Measurements from ENCODE around the gene SH3PXD2A. TPM values are rescaled to one million over a fixed set of nuclear protein-coding genes. Genes with fewer than 3 reads are reported as not detected.

The SH3PXD2A gene
- total and polyA plus RNA-seq, 2 experiments from 2014 or later = 1.8 to 5.0 TPM

DNA sequence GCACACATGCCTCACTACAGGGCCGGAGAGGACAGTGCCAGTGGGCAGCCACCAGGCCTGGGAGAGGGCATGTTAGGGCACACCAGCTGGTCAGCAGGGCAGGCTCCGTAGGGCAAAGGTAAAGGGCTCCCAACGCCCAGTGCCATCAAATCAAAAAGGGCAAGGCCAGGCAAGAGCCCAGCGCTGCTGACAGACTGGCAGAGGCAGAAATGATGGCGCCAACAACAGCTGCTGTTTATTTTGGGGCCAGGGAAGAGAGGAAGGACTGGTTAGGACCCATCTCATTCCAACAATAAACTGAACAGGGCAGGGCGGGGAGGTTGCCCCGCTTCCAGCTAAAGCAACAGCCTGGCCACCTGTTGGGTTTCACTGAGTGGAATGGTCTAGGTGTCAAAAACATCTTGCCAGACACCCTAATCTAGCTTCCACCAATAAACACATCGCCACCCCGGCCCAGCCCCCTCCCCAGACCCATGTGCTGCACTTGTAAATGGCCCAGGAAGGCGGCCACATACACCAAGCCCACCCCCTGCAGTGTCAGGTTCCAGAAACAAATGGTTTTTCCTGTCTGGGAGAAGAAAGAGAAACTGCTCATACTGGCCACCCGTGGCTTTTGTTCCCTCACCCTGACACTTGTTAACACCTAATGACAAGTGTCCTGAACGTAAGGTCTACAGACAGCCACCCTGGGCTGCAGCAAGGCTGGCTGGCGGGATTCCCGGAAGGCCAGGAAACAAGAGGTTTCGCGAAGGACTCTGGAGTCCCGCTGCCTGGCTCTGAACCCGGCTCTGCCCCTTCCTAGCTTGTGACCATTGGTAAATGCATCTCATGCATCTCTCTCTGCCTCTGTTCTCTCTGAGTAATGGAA, 15.3 kb downstream of the SH3PXD2A start (continued):
- TF ChIP-seq, protein P1, sequence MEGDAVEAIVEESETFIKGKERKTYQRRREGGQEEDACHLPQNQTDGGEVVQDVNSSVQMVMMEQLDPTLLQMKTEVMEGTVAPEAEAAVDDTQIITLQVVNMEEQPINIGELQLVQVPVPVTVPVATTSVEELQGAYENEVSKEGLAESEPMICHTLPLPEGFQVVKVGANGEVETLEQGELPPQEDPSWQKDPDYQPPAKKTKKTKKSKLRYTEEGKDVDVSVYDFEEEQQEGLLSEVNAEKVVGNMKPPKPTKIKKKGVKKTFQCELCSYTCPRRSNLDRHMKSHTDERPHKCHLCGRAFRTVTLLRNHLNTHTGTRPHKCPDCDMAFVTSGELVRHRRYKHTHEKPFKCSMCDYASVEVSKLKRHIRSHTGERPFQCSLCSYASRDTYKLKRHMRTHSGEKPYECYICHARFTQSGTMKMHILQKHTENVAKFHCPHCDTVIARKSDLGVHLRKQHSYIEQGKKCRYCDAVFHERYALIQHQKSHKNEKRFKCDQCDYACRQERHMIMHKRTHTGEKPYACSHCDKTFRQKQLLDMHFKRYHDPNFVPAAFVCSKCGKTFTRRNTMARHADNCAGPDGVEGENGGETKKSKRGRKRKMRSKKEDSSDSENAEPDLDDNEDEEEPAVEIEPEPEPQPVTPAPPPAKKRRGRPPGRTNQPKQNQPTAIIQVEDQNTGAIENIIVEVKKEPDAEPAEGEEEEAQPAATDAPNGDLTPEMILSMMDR (conservative IDR thresholded peaks at IDR 0.05; ENCODE audit: low read depth in 2 of 2) = no peak
- no peak for TF ChIP-seq POLR2AphosphoS5 (IDR thresholded peaks at IDR 0.05; ENCODE audit: low read depth)
- TF ChIP-seq NANOG (IDR thresholded peaks at IDR 0.05; ENCODE audit: borderline replicate concordance) = no peak
- no peak for TF ChIP-seq CREB1 (CRISPR knock-in tag; IDR thresholded peaks at IDR 0.05; ENCODE audit: low read depth)
- TF ChIP-seq EZH2phosphoT487 (IDR thresholded peaks at IDR 0.05; ENCODE audit: unreplicated experiment) = no peak
- no peak for TF ChIP-seq JUNB (IDR thresholded peaks at IDR 0.05; ENCODE audit: unreplicated experiment)
- no peak for TF ChIP-seq EZH2 (IDR thresholded peaks at IDR 0.05; ENCODE audit: low read depth, unreplicated experiment)
- TF ChIP-seq ZNF114 (CRISPR knock-in tag; IDR thresholded peaks at IDR 0.05) = no peak
- TF ChIP-seq, protein P2, sequence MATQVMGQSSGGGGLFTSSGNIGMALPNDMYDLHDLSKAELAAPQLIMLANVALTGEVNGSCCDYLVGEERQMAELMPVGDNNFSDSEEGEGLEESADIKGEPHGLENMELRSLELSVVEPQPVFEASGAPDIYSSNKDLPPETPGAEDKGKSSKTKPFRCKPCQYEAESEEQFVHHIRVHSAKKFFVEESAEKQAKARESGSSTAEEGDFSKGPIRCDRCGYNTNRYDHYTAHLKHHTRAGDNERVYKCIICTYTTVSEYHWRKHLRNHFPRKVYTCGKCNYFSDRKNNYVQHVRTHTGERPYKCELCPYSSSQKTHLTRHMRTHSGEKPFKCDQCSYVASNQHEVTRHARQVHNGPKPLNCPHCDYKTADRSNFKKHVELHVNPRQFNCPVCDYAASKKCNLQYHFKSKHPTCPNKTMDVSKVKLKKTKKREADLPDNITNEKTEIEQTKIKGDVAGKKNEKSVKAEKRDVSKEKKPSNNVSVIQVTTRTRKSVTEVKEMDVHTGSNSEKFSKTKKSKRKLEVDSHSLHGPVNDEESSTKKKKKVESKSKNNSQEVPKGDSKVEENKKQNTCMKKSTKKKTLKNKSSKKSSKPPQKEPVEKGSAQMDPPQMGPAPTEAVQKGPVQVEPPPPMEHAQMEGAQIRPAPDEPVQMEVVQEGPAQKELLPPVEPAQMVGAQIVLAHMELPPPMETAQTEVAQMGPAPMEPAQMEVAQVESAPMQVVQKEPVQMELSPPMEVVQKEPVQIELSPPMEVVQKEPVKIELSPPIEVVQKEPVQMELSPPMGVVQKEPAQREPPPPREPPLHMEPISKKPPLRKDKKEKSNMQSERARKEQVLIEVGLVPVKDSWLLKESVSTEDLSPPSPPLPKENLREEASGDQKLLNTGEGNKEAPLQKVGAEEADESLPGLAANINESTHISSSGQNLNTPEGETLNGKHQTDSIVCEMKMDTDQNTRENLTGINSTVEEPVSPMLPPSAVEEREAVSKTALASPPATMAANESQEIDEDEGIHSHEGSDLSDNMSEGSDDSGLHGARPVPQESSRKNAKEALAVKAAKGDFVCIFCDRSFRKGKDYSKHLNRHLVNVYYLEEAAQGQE (IDR thresholded peaks at IDR 0.05; ENCODE audit: unreplicated experiment) = no peak
- TF ChIP-seq ZNF331 (CRISPR knock-in tag; IDR thresholded peaks at IDR 0.05; ENCODE audit: low read depth) = no peak
- TF ChIP-seq STAT1 (IDR thresholded peaks at IDR 0.05; ENCODE audit: unreplicated experiment) = no peak

DNA sequence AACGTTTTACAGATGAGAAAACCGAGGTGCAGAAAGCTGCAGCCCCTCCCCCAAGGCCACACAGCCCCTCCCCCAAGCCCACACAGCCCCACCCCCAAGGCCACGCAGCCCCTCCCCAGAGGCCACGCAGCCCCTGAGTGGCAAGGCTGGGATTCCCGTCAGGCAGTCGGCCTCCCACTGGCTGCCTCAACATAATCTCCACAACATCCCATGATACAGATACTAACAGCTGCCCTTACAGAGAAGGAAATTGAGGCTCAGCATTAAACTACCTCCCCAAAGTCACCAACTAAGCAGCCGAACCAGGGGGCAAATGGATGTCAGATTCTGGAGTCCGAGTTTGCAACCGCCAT, 15.9 kb downstream of the SH3PXD2A start:
- ATAC-seq (no peak), DNase-seq (ENCODE audit: low spot score) (no peak)
- H3K36me3 Mint-ChIP-seq (ENCODE audit: low read depth) = no peaks in the 10 kb centered on the region
- H3K27ac Mint-ChIP-seq = no peak overlapping the region
- no peak overlapping the region; the same call in 2 of the 3 replicates for H3K4me3 Mint-ChIP-seq
- no peak overlapping the region for H3K4me3 ChIP-seq
- peaks cover 1% of the 10 kb centered on the region for H3K27me3 Mint-ChIP-seq (ENCODE audit: insufficient read depth, low read depth, poor library complexity)
- no peak overlapping the region for H3K27ac ChIP-seq (ENCODE audit: low read depth)
- no peak overlapping the region for H2AFZ ChIP-seq
- H3K36me3 ChIP-seq (ENCODE audit: insufficient read depth) = no peaks in the 10 kb centered on the region
- H3K79me2 ChIP-seq (replicated peaks; ENCODE audit: insufficient read depth) = no peaks in the 10 kb centered on the region
- H4K20me1 ChIP-seq (replicated peaks; ENCODE audit: insufficient read depth) = no peaks in the 10 kb centered on the region
- peaks cover 38% of the 10 kb centered on the region for H3K4me1 ChIP-seq (ENCODE audit: insufficient read depth)
- no peaks in the 10 kb centered on the region for H3K9me3 Mint-ChIP-seq
- H3F3A ChIP-seq (replicated peaks; ENCODE audit: low read depth) = 0 out of 2 replicates have a peak, but pooled peaks cover 5% of the 10 kb centered on the region
- H3K9me2 ChIP-seq (ENCODE audit: insufficient read depth) = no peaks in the 10 kb centered on the region
- H3K27me3 ChIP-seq (ENCODE audit: insufficient read depth) = no peaks in the 10 kb centered on the region
- peaks cover 52% of the 10 kb centered on the region for H3K4me1 Mint-ChIP-seq
- peak overlapping the region; percentile 45; the same call in 1 of the 2 replicates for H3K4me2 ChIP-seq
- TF ChIP-seq CREB1 (CRISPR knock-in tag; IDR thresholded peaks at IDR 0.05; ENCODE audit: low read depth) (no peak), JUNB (IDR thresholded peaks at IDR 0.05; ENCODE audit: unreplicated experiment) (no peak)
- TF ChIP-seq, protein P1 (conservative IDR thresholded peaks at IDR 0.05; ENCODE audit: low read depth in 2 of 2) = no peak
- TF ChIP-seq, protein P2 (IDR thresholded peaks at IDR 0.05; ENCODE audit: unreplicated experiment) = no peak
